Mesenchymal stem cell (in vitro differentiated cells and primary cell): ENCODE measurements around the gene IRAG1.

Experiments
- DNase-seq: peaks from one replicate; pipeline ENCODE4 v3.0.0-alpha.2; 2013
- H2AFZ ChIP-seq: one replicate; pipeline ENCODE4 v1.6.1; 2013; ENCODE audit warnings: low read depth, mild to moderate bottlenecking, control low read depth, inconsistent platforms, low read length, moderate library complexity
- H2AK5ac ChIP-seq: 2 replicates; pipeline ENCODE4 v1.6.1; 2013; ENCODE audit warnings: low read length, moderate library complexity, mild to moderate bottlenecking, inconsistent platforms; ENCODE audit not compliant: severe bottlenecking
- H2BK120ac ChIP-seq: one replicate; pipeline ENCODE4 v1.6.1; 2013; ENCODE audit warnings: low read depth, mild to moderate bottlenecking, inconsistent platforms, low read length, moderate library complexity
- H2BK12ac ChIP-seq, 2 experiments: one replicate each; pipeline ENCODE4 v1.6.1; 2013; ENCODE audit warnings: inconsistent platforms in 2 of 2, low read length in 2 of 2, mild to moderate bottlenecking in 2 of 2, moderate library complexity in 2 of 2, control low read depth in 1 of 2
- H2BK15ac ChIP-seq: one replicate; pipeline ENCODE4 v1.6.1; 2013; ENCODE audit warnings: mild to moderate bottlenecking, low read depth, inconsistent platforms; ENCODE audit not compliant: poor library complexity, severe bottlenecking
- H2BK5ac ChIP-seq: 2 replicates; pipeline ENCODE4 v1.6.1; 2013; ENCODE audit warnings: low read depth, mild to moderate bottlenecking, low read length, control low read depth, inconsistent platforms; ENCODE audit not compliant: poor library complexity, severe bottlenecking
- H3K14ac ChIP-seq, 2 experiments: one replicate each; pipeline ENCODE4 v1.6.1; 2013; ENCODE audit warnings: inconsistent platforms in 2 of 2, low read length in 2 of 2, control low read depth in 1 of 2, mild to moderate bottlenecking in 1 of 2, moderate library complexity in 1 of 2
- H3K18ac ChIP-seq, 2 experiments: one replicate each; pipeline ENCODE4 v1.6.1; 2013; ENCODE audit warnings: inconsistent platforms in 2 of 2, low read length in 2 of 2, control low read depth in 1 of 2, low read depth in 1 of 2, mild to moderate bottlenecking in 1 of 2
- H3K23ac ChIP-seq, 2 experiments: one replicate each; pipeline ENCODE4 v1.6.1; 2013; ENCODE audit warnings: inconsistent platforms in 2 of 2, low read length in 2 of 2, mild to moderate bottlenecking in 2 of 2, moderate library complexity in 2 of 2, control low read depth in 1 of 2
- H3K27ac ChIP-seq: 2 replicates; pipeline ENCODE4 v1.5.1; 2013; ENCODE audit warnings: mild to moderate bottlenecking, moderate library complexity, low read length, control low read depth, inconsistent platforms; ENCODE audit not compliant: poor library complexity, severe bottlenecking
- H3K27me3 ChIP-seq, 2 experiments: 2 replicates each; pipeline versions ENCODE4 v1.6.1 to v1.7.0; 2013; ENCODE audit warnings: low read length in 2 of 2, mild to moderate bottlenecking in 2 of 2, moderate library complexity in 2 of 2, control low read depth in 1 of 2, inconsistent platforms in 1 of 2; ENCODE audit not compliant: control insufficient read depth in 1 of 2, insufficient read depth in 1 of 2
- H3K36me3 ChIP-seq, 2 experiments: 2 replicates each; pipeline versions ENCODE4 v1.6.1 to v1.7.0; 2013; ENCODE audit warnings: low read length in 2 of 2, control low read depth in 1 of 2, inconsistent platforms in 1 of 2, low read depth in 1 of 2, mild to moderate bottlenecking in 1 of 2; ENCODE audit not compliant: insufficient read depth in 2 of 2, control insufficient read depth in 1 of 2
- H3K4ac ChIP-seq, 2 experiments: one replicate each; pipeline ENCODE4 v1.6.1; 2013; ENCODE audit warnings: inconsistent platforms in 2 of 2, low read length in 2 of 2, mild to moderate bottlenecking in 2 of 2, moderate library complexity in 2 of 2, control low read depth in 1 of 2, low read depth in 1 of 2
- H3K4me1 ChIP-seq: 2 replicates; pipeline ENCODE4 v1.6.1; 2013; ENCODE audit warnings: low read depth, low read length, control low read depth; ENCODE audit not compliant: control insufficient read depth, insufficient read depth
- H3K4me2 ChIP-seq: 2 replicates; pipeline ENCODE4 v1.6.1; 2013; ENCODE audit warnings: low read length, mild to moderate bottlenecking, inconsistent platforms; ENCODE audit not compliant: poor library complexity, severe bottlenecking
- H3K4me3 ChIP-seq, 2 experiments: 2 replicates each; pipeline versions ENCODE4 v1.5.1 to v1.7.0; 2013; ENCODE audit warnings: low read length in 2 of 2, mild to moderate bottlenecking in 2 of 2, control low read depth in 1 of 2, low read depth in 1 of 2; ENCODE audit not compliant: insufficient read depth in 1 of 2
- H3K79me1 ChIP-seq: replicated peaks from 2 replicates; pipeline ENCODE4 v1.6.1; 2013; ENCODE audit warnings: mild to moderate bottlenecking, control low read depth, low read length, inconsistent platforms; ENCODE audit not compliant: poor library complexity, severe bottlenecking
- H3K9ac ChIP-seq: 2 replicates; pipeline ENCODE4 v1.7.0; 2013; ENCODE audit warnings: mild to moderate bottlenecking, low read length, moderate library complexity
- H3K9me3 ChIP-seq: 2 replicates; pipeline ENCODE4 v1.7.0; 2013; ENCODE audit warnings: mild to moderate bottlenecking, low read length; ENCODE audit not compliant: control insufficient read depth
- H4K8ac ChIP-seq: one replicate; pipeline ENCODE4 v1.6.1; 2013; ENCODE audit warnings: inconsistent platforms, mild to moderate bottlenecking, low read length, moderate library complexity
- H4K91ac ChIP-seq: one replicate; pipeline ENCODE4 v1.6.1; 2013; ENCODE audit warnings: mild to moderate bottlenecking, low read length, inconsistent platforms
- WGBS: methylation state at CpG from one replicate; pipeline ENCODE4 v1.1.7; 2013; ENCODE audit warnings: mixed read lengths; 5-methylcytosine and 5-hydroxymethylcytosine counted together

IRAG1 gene

DNA sequence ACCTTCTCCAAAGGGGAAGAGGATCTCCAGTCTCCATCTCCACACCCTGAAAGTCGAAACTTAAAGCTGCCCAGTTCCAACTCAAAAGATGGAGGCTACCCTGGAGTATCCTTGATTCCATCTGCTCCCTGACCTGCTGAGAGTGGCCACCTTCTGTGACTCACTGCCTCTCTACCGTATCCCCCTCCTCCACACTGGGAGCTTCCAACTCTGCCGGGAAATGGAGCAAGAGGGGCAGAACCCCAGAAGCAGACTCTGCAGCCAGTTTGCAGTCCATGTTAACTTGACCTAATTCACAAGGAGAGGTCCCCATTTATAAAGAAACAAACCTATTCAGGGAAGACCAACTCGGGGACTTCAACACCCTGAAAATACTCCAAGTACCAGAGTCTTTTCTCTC, 22.0 kb upstream of the IRAG1 start:
- H3K18ac ChIP-seq: peak overlapping the region in 1 of 2 experiments; percentile 16
- H4K8ac ChIP-seq: peak overlapping the region; percentile 27
- H3K4me3 ChIP-seq: no peak overlapping the region
- H3K4ac ChIP-seq: peak overlapping the region in 1 of 2 experiments; percentile 1
- H3K23ac ChIP-seq: no peak overlapping the region
- no peak overlapping the region for H2AFZ ChIP-seq
- H3K27me3 ChIP-seq: no peaks in the 10 kb centered on the region
- H3K4me1 ChIP-seq: peaks cover 3% of the 10 kb centered on the region
- peak overlapping the region in 1 of 2 experiments; percentile 55 for H2BK12ac ChIP-seq
- no peaks in the 10 kb centered on the region for H3K9me3 ChIP-seq
- no peak overlapping the region for H3K27ac ChIP-seq
- no peak overlapping the region for H2BK120ac ChIP-seq
- H3K79me1 ChIP-seq: no peaks in the 10 kb centered on the region
- H2AK5ac ChIP-seq: no peak overlapping the region
- H3K36me3 ChIP-seq: no peaks in the 10 kb centered on the region
- H3K4me2 ChIP-seq: no peak overlapping the region
- H4K91ac ChIP-seq: no peak overlapping the region
- no peak overlapping the region for H3K9ac ChIP-seq
- WGBS: 81% methylated on average over 4 of the region's 4 CpGs
- no peak overlapping the region for H3K14ac ChIP-seq
- H2BK15ac ChIP-seq: no peak overlapping the region
- no peak overlapping the region for H2BK5ac ChIP-seq
- no peak for DNase-seq

DNA sequence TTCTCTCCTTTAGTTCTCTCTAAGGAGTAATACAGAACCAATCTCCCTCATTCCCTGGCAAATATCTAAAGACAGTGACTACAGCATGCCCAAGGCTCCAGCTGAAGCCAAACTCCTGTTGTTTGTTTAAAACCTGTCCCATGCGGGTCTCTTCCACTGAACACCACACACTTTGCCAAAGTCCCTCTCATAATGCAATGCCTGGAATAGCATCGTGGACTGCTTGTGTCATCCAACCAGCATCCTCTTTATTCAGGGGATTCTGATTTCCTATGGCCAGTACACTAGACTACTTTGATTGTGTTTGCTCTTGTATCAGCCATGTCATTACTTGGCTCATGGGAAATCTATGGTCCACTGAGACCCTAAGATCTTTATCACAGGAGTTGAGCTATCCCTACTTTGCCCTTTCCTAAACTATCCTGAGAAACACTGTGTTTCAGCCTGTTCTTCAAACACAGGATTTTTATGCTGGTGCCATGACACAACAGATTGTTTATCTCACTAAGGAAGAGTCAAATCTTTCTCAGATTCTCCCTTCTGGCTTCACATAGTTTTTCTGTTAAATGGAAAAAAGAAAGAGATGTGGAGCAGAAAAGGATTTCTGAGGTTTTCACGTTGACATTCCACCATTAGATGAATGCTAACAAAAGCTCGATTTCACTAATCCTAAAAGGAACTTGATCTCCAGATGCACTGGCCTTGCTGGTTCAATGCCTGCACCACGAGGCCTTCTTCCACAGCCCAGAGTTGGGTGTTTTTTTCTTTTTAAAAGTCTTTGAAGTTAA, 15.9 kb upstream of the IRAG1 start:
- Histone ChIP-seq H2BK120ac (no peak overlapping the region), H3K23ac (no peak overlapping the region), H2AFZ (no peak overlapping the region), H2AK5ac (no peak overlapping the region), H3K18ac (no peak overlapping the region), H3K4me2 (no peak overlapping the region), H3K9me3 (no peaks in the 10 kb centered on the region), H3K36me3 (no peaks in the 10 kb centered on the region), H3K9ac (no peak overlapping the region), H3K4ac (no peak overlapping the region), H4K8ac (no peak overlapping the region), H3K79me1 (no peaks in the 10 kb centered on the region), H3K4me3 (no peak overlapping the region), H2BK12ac (peak overlapping the region in 1 of 2 experiments; percentile 57), H4K91ac (no peak overlapping the region), H3K27me3 (peaks cover 0 to 5% of the 10 kb centered on the region in 2 experiments), H3K4me1 (no peaks in the 10 kb centered on the region), H3K27ac (no peak overlapping the region), H2BK5ac (no peak overlapping the region), H2BK15ac (no peak overlapping the region), H3K14ac (no peak overlapping the region)
- WGBS: 65% methylated on average over 3 of the region's 5 CpGs
- DNase-seq: peak; percentile 76

- Histone ChIP-seq H3K14ac (no peak overlapping the region), H3K27me3 (peaks cover 0 to 5% of the 10 kb centered on the region in 2 experiments), H3K79me1 (no peaks in the 10 kb centered on the region), H3K9me3 (no peaks in the 10 kb centered on the region), H2AK5ac (no peak overlapping the region), H4K91ac (peak overlapping the region; percentile 71), H3K4me3 (no peak overlapping the region), H4K8ac (peak overlapping the region; percentile 5), H3K9ac (no peak overlapping the region), H2AFZ (no peak overlapping the region), H3K36me3 (no peaks in the 10 kb centered on the region), H3K4ac (no peak overlapping the region), H3K27ac (no peak overlapping the region), H2BK120ac (no peak overlapping the region), H3K4me1 (no peaks in the 10 kb centered on the region), H3K23ac (no peak overlapping the region), H3K18ac (no peak overlapping the region), H2BK12ac (no peak overlapping the region), H2BK15ac (no peak overlapping the region), H3K4me2 (no peak overlapping the region), H2BK5ac (no peak overlapping the region)
- 91% methylated on average over 3 of the region's 3 CpGs for WGBS
- DNase-seq: no peak
Observed at GRCh38 chr11:10708131-10708530, 14.6 kb upstream of the IRAG1 start.

DNA sequence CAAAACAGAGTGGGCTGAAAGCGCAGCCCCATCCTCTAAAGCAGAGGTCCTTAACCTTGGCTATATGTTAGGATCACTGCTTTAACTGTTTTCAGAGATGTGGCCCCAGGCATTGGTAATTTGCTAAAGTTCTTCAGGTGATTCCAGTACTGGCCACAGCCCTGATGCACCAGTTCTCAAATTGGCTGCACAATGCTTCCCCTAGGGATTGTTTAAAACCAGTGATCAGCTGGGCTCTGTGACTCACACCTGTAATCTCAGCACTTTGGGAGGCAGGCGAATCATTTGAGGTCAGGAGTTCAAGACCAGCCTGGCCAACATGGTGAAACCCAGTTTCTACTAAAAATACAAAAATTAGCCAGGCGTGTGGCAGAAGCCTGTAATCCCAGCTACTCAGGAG, 8.4 kb upstream of the IRAG1 start:
- H3K9me3 ChIP-seq: peaks cover 10% of the 10 kb centered on the region
- no peaks in the 10 kb centered on the region for H3K36me3 ChIP-seq
- no peak overlapping the region for H3K4me3 ChIP-seq
- H3K27me3 ChIP-seq: no peaks in the 10 kb centered on the region
- no peak overlapping the region for H3K14ac ChIP-seq
- no peak overlapping the region for H2BK5ac ChIP-seq
- H2BK120ac ChIP-seq: no peak overlapping the region
- no peak overlapping the region for H3K4ac ChIP-seq
- no peak overlapping the region for H3K9ac ChIP-seq
- no peak overlapping the region for H3K27ac ChIP-seq
- H3K23ac ChIP-seq: no peak overlapping the region
- peaks cover 3% of the 10 kb centered on the region for H3K4me1 ChIP-seq
- no peak overlapping the region for H2AFZ ChIP-seq
- no peak overlapping the region for H2BK15ac ChIP-seq
- DNase-seq: no peak
- H2AK5ac ChIP-seq: no peak overlapping the region
- 82% methylated on average over 3 of the region's 3 CpGs for WGBS
- H2BK12ac ChIP-seq: no peak overlapping the region
- no peak overlapping the region for H4K8ac ChIP-seq
- no peak overlapping the region for H3K18ac ChIP-seq
- no peak overlapping the region for H3K4me2 ChIP-seq
- no peak overlapping the region for H4K91ac ChIP-seq
- no peaks in the 10 kb centered on the region for H3K79me1 ChIP-seq
